Measurements from ENCODE around the gene B9D2.

- TF ChIP-seq CTCF (IDR thresholded peaks at IDR 0.05; ENCODE audit: poor library complexity) (no peak), EZH2 (IDR thresholded peaks at IDR 0.05; ENCODE audit: borderline replicate concordance) (no peak)
Observed at GRCh38 chr19:41401483-41401882, 37.5 kb upstream of the B9D2 start.

Data from hepatocyte (in vitro differentiated cells).